Measurements from ENCODE around the gene ZNF841.

GRCh38 chr19:52141203-52141602, 45.6 kb upstream of the ZNF841 start:
- no peak for TF ChIP-seq POLR2A (IDR thresholded peaks at IDR 0.05)
- no peak for TF ChIP-seq POLR2AphosphoS5 (IDR thresholded peaks at IDR 0.05)
- no peak for TF ChIP-seq CTCF (IDR thresholded peaks at IDR 0.05)
- TF ChIP-seq EP300 (IDR thresholded peaks at IDR 0.05): no peak
